ENCODE results near the gene EPHA2. TPM values are rescaled to one million over a fixed set of nuclear protein-coding genes. Genes with fewer than 3 reads are reported as not detected.

The EPHA2 gene
- total RNA-seq, 1 donor from 2014 or later, result 58.9 TPM

DNA sequence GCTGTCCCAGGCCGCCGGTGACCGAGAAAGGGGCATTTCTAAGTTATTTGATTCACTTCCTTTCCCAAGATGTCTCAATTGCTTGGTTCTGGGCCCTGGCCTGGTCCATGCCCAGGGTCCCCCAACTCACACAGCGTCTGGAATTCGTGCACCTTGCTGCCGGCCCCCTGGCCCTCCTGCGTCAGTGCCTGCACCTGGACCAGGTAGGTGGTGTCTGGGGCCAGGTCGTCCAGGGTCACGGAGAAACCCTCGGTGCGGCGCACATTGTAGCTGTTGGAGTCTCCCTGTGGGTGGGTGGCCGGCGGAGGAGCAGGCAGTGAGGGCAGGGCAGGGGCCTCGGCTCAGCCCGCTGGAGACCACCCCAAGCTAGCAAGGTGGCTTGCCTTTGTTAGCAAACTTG, 21.0 kb downstream of the EPHA2 start:
- DNase-seq (ENCODE audit: low spot score), result no peak

- no peak for DNase-seq (ENCODE audit: low spot score)
These were observed 21.6 kb downstream of the EPHA2 start for GRCh38 chr1:16134066-16134801.

DNA sequence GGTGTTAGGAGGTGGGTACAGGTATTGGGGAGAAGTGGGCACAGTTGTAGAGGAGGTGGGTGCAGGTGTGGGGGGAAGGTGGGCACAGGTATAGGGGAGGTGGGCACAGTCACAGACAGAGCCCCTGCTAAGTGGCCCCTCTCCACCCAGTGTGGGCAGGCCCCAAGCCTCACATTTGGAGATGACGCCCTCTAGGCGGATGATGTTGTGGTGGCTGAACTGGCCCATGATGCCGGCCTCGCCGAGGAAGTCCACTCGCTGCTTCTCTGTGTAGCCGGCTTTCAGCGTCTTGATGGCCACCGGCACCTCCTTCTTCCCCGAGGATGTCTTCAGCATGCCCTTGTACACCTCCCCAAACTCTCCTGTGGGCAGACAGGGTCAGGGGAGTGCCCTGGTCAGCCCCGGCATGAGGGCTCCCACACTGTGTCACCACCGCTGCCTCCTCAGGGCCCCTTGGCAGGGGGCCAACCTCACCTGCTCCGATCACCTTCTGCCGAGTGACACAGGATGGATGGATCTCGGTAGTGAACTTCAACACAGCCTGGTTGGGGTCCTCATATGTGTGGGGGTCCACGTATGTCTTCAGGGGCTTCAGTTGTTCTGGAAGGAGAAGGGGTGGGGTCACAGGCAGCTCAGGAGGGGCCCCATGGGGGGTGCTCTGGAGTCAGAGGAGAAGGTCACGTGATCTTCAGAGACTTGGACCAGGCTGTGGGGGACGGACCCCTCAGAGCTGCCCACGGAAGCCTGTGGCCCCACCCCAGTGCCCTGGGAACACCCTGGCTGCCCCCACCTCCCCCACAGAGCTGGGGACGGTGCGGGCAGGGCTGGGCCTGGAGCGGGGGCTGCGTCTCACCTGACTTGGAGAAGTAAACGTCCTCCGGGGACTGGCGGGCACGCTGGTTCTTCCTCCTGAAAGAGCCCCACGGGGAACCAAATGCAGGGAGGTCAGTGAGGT, 22.6 kb downstream of the EPHA2 start:
- DNase-seq (ENCODE audit: low spot score), result no peak

GRCh38 chr1:16132325-16132785, 23.5 kb downstream of the EPHA2 start:
- DNase-seq (ENCODE audit: low spot score), result no peak

DNA sequence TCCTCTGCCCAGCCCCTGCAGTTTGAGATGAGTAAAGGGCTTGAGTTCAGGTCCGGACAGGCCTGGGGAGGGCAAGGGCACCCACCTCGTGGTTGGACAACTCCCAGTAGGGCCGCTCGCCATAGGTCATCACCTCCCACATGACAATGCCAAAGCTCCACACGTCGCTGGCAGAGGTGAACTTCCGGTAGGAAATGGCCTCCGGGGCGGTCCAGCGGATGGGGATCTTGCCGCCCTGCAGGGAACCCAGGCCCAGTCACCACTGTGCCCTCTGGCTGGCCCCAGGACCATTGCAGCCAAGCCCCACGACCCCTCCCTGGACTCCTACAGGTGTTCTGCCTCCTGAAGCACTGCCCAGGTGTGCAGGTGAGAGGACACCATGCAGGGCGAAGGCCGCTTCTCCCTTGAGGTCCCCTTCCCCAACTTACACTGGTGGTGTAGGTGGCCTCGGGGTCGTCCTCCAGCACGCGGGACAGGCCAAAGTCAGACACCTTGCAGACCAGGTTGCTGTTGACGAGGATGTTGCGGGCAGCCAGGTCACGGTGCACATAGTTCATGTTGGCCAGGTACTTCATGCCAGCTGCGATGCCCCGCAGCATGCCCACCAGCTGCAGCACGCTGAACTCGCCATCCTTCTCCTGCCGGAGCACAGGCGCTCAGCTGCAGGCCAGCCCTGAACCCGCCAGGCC, 24.1 kb downstream of the EPHA2 start:
- DNase-seq (ENCODE audit: low spot score), result no peak

GRCh38 chr1:16130827-16131226, 25.0 kb downstream of the EPHA2 start:
- no peak for DNase-seq (ENCODE audit: low spot score)

- no peak for DNase-seq (ENCODE audit: low spot score)
These were observed 25.8 kb downstream of the EPHA2 start for GRCh38 chr1:16129921-16130543.

GRCh38 chr1:16129316-16129715, 26.6 kb downstream of the EPHA2 start:
- DNase-seq (ENCODE audit: low spot score), result no peak

DNA sequence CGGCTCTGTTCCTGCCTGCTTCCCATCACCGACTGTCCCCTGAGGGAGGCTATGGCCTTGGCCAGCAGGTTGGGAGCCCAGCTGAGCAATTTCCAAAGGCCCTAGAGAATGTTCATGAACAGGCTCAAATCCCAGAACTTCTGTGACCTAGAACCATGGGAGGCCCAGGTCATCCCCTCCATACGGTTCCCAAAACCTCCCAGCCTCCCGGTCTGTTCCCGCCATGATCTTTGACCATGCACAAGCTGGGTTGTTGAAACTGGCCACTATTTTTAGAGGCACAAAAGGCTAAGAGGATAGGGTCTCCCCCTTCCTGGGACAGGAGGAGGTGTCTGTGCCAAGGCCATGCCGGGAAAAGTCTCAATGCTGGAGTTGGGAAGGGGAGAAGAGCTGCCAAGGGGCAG, 27.5 kb downstream of the EPHA2 start:
- no peak for DNase-seq (ENCODE audit: low spot score)

GRCh38 chr1:16127676-16128337, 28.1 kb downstream of the EPHA2 start:
- DNase-seq (ENCODE audit: low spot score), result no peak

DNA sequence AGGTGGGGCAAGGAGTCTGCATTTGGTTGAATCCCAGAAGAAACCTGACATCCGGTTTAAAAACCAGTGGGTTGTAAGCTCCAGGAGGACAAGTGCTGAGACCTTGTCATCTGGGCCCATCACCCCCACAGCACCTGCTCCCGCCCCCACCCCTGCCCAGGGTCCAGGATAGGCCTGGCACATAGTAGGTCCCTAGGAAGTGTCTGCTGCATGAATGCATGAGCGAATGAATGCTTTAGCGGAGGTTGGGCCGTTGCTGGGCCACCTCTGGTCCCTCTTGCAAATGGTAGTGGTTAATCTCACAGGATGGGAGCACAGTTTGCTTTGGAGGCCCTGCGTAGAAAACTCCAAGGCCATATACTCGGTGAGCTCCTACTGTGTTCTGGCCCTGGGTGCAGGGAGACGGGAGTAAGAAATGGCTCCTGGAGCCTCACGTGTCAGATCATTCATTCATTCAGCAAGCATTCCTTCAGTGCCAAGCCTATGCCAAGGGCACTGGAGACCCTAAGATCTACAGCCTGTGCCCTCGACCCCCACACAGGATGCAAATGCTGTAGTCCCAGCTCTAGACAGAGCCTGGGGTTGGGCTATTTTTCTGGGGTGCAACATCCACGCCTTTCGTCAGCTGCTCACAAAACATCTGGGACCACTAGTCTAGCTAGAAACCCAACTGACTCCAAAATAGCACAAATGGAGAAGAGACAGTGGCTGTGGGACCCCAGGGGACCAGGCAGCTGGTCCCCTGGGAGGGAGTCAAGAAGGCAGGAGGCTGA, 28.9 kb downstream of the EPHA2 start:
- DNase-seq (ENCODE audit: low spot score), result no peak

DNA sequence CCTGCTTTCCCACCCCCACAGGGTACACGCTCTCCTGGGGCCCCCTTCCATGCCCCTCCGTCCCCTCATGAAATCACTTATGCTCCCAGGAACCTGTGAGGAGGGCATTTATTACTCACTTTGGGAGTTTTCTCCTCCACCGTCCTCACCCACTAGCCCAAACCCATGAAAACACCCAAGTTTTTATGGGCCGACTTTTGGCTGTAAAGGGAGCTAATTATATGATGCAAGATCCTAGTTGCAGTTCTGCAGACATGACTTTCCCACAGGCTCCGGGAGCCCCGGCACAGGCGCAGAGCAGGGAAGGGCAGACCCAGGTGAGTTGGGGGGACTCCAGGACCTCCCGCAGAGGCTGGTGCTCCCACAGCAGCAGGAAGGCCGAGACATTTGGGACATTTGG, 29.7 kb downstream of the EPHA2 start:
- no peak for DNase-seq (ENCODE audit: low spot score)

- DNase-seq (ENCODE audit: low spot score), result no peak
These were observed 30.4 kb downstream of the EPHA2 start for GRCh38 chr1:16125483-16125882.

DNA sequence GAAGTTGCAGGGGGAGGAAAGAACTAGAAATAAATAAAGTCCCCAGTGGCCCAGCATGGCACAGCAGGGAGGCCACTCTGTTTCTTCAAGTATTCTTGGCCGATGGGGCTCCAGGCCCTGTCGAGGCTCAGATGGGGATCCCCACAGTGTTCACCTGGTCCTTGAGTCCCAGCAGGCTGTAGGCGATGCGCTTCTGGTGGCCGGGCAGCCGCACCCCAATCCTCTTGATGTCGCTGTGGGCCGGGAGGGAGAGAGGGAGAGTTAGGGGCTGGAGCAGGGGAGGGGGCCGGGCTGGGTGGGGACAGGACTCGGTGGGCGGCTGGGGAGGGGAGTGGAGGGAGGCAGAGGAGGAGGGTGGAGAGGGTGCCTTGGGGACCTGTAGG, 30.8 kb downstream of the EPHA2 start:
- DNase-seq (ENCODE audit: low spot score), result no peak

DNA sequence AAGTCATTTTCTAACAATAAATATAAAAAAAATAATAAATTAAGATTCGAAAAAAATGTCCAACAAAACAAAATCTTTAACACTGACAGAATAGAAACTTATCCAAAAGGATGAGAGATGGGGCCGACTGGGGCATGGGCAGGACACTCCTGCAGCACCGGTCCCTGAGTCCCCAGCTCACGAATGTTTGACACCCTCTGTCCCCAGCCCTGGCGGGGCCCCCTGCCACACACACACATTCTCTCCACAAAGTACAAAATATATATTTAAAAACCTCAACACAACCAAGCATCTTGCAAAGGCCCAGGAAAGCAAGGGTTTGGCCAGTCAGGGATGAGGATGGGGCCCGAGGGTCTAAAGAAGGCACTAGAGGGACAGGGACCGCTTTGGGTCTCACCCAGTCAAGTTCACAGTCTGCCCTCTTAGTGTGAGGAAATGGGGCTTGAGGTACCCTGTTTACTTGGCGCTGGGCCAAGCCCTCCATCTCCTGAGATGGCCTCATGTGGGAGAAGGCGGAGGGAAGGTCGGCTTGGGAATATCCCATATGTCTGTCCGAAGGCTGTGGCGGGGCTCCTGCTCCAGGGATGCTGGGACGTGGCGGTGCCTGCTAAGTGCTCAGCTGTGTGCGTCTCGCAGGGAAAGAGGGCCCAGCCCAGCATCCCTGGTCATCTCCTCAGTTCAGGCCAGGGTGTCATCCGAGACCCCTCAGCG, 31.3 kb downstream of the EPHA2 start:
- no peak for DNase-seq (ENCODE audit: low spot score)

GRCh38 chr1:16122916-16123315, 33.0 kb downstream of the EPHA2 start:
- DNase-seq (ENCODE audit: low spot score), result no peak

- DNase-seq (ENCODE audit: low spot score), result no peak
These were observed 33.5 kb downstream of the EPHA2 start for GRCh38 chr1:16122350-16122881.

DNA sequence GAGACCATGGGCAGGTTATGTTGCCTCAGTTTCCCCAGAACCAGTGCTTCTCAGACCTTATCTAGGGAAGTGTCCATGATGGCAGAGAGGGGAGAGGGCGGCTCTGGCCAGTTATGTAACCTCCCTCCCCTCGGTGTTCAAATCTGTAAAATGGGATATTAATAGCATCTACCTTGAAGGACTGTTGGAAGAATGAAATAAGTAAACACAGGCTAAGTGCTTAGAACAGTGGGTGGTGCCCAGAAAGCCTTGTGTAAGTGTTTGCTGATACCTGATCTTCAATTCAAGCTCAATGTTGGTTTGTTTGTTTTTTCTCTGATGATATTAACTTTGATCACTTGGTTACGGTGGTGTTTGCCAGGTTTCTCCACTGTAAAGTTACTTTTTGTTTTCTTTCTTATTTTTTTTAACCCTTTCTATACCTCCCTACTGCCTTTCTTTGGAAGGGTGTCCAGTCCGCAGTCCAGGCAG, 34.9 kb downstream of the EPHA2 start:
- no peak for DNase-seq (ENCODE audit: low spot score)

DNA sequence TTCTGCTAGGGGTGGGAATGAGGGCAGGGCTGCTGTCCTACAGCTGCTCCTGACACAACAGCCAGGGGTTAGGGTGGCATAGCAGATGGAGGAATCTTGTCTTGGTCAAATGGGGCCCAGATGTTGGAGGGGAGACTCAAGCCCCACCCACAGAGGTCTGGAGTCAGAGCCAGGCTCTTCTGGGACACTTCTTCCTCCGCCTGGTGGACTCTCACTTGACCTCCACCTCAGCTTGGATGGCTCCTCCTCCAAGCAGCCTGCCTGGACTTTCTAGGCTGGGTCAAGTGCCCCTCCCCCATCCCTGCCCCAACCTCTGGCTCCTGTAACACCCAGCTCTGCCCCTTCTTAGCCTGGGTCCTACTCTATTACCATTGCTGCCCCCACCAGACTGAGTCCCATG, 35.5 kb downstream of the EPHA2 start:
- DNase-seq (ENCODE audit: low spot score), result no peak

Data from ureter (tissue), 1 donor.